Neural progenitor cell (in vitro differentiated cells): Measurements from ENCODE around the gene ATP5PB. TPM values are rescaled to one million over a fixed set of nuclear protein-coding genes. Genes with fewer than 3 reads are reported as not detected.

ENCODE experiments used
- DNase-seq: peaks from one replicate; pipeline ENCODE4 v3.0.0-alpha.2; 2016; ENCODE audit warnings: low spot score
- H2AFZ ChIP-seq: fragments of 200-600 bp; sonication (generic); replicated peaks from 2 replicates; pipeline ENCODE4 v1.6.1; 2016; ENCODE audit warnings: antibody characterized with exemption
- H3F3A ChIP-seq: fragments of 200-600 bp; sonication (generic); 2 replicates; pipeline ENCODE4 v1.6.1; 2016; ENCODE audit warnings: antibody characterized with exemption, low read depth
- H3K27ac ChIP-seq: fragments of 200-600 bp; sonication (generic); 2 replicates; pipeline ENCODE4 v1.5.1; 2016; ENCODE audit warnings: mild to moderate bottlenecking
- H3K27me3 ChIP-seq: fragments of 200-600 bp; sonication (generic); 2 replicates; pipeline ENCODE4 v1.6.1; 2016; ENCODE audit warnings: mild to moderate bottlenecking, moderate library complexity
- H3K36me3 ChIP-seq: fragments of 200-600 bp; sonication (generic); 2 replicates; pipeline ENCODE4 v1.5.1; 2016
- H3K4me1 ChIP-seq: fragments of 200-600 bp; sonication (generic); 2 replicates; pipeline ENCODE4 v1.6.1; 2016; ENCODE audit warnings: mixed run types
- H3K4me2 ChIP-seq: fragments of 200-600 bp; sonication (generic); 2 replicates; pipeline ENCODE4 v1.6.1; 2016
- H3K4me3 ChIP-seq: fragments of 200-600 bp; sonication (generic); 2 replicates; pipeline ENCODE4 v1.5.1; 2016
- H3K79me2 ChIP-seq: fragments of 200-600 bp; sonication (generic); 2 replicates; pipeline ENCODE4 v1.6.1; 2016; ENCODE audit warnings: low read depth
- H3K9ac ChIP-seq: fragments of 200-600 bp; sonication (generic); 2 replicates; pipeline ENCODE4 v1.6.1; 2016
- H3K9me3 ChIP-seq: fragments of 200-600 bp; sonication (generic); 2 replicates; pipeline ENCODE4 v1.5.1; 2016; ENCODE audit warnings: low read depth
- H4K20me1 ChIP-seq: fragments of 200-600 bp; sonication (generic); 2 replicates; pipeline ENCODE4 v1.6.1; 2016; ENCODE audit warnings: low read depth
- H3K27ac Mint-ChIP-seq: 3 replicates; pipeline ENCODE4 v1.8.0; 2021; ENCODE audit warnings: mixed read lengths
- H3K27me3 Mint-ChIP-seq: 2 replicates; pipeline ENCODE4 v1.8.0; 2022; ENCODE audit warnings: low read depth, mild to moderate bottlenecking, inconsistent platforms, moderate library complexity, mixed read lengths; ENCODE audit not compliant: insufficient read depth
- H3K36me3 Mint-ChIP-seq: 3 replicates; pipeline ENCODE4 v1.8.0; 2021; ENCODE audit warnings: mixed read lengths
- H3K4me1 Mint-ChIP-seq: 3 replicates; pipeline ENCODE4 v1.8.0; 2021; ENCODE audit warnings: mixed read lengths
- H3K4me3 Mint-ChIP-seq: 3 replicates; pipeline ENCODE4 v1.8.0; 2021; ENCODE audit warnings: mild to moderate bottlenecking, moderate library complexity, mixed read lengths
- H3K9me3 Mint-ChIP-seq: 3 replicates; pipeline ENCODE4 v1.8.0; 2020; ENCODE audit warnings: mixed read lengths
- EZH2 ChIP-seq: fragments of 200-600 bp; sonication (generic); IDR thresholded peaks from 2 replicates; pipeline ENCODE4 v1.6.1; 2017; ENCODE audit warnings: antibody characterized with exemption, mild to moderate bottlenecking, moderate library complexity
- EZH2phosphoT487 ChIP-seq: fragments of 200-600 bp; sonication (generic); IDR thresholded peaks from 2 replicates; pipeline ENCODE4 v1.6.1; 2017; ENCODE audit warnings: antibody characterized with exemption
- total RNA-seq: library from RNA; depleted of rRNA; stranded (reverse); fragments of >200 nt; gene quantifications from 2 replicates; pipeline ENCODE4 v1.2.3, GENCODE V29; 2015; ENCODE audit warnings: low replicate concordance
- TF ChIP-seq, protein P1 (sequence below): fragments of 200-600 bp; sonication (generic); IDR thresholded peaks from 2 replicates; pipeline ENCODE4 v1.5.1; 2017; ENCODE audit warnings: antibody characterized with exemption, mild to moderate bottlenecking

ATP5PB gene
- total RNA-seq, 1 donor from 2014 or later, result 467 TPM

DNA sequence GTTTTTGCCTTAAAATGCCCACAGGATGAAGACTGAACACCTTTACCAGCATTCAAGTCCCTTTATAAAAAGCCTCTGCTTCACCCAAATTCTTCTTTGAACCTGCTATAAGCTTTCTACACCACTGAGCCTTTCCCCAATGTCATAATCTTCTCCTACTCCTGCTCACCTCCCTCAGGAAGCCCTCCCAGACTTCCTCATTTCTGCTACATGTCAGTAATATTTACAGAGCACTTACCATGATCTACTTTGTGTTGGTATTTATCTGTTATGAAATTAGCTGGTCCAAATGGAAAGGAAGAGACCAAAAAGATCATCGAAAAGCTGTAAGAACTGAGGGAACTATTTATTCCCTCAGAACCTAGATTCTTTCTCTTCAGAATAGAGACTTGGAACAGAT lies 30.2 kb upstream of the ATP5PB start:
- Histone ChIP-seq H3K9me3 (no peaks in the 10 kb centered on the region), H3K9ac (no peak overlapping the region), H3K27me3 (no peaks in the 10 kb centered on the region), H3K27ac (no peak overlapping the region), H3K4me1 (no peaks in the 10 kb centered on the region), H3K36me3 (no peaks in the 10 kb centered on the region), H3K79me2 (no peaks in the 10 kb centered on the region), H3K4me2 (no peak overlapping the region), H3K4me3 (no peak overlapping the region), H2AFZ (no peak overlapping the region), H4K20me1 (no peaks in the 10 kb centered on the region), H3F3A (no peaks in the 10 kb centered on the region)
- H3K27ac Mint-ChIP-seq, result no peak overlapping the region
- H3K9me3 Mint-ChIP-seq, result no peaks in the 10 kb centered on the region
- no peak for DNase-seq
- H3K36me3 Mint-ChIP-seq, result peaks cover 4% of the 10 kb centered on the region
- no peaks in the 10 kb centered on the region for H3K4me1 Mint-ChIP-seq
- H3K4me3 Mint-ChIP-seq, result no peak overlapping the region
- H3K27me3 Mint-ChIP-seq, result no peaks in the 10 kb centered on the region
- no peak for TF ChIP-seq EZH2phosphoT487
- TF ChIP-seq EZH2, result no peak
- TF ChIP-seq, protein P1, sequence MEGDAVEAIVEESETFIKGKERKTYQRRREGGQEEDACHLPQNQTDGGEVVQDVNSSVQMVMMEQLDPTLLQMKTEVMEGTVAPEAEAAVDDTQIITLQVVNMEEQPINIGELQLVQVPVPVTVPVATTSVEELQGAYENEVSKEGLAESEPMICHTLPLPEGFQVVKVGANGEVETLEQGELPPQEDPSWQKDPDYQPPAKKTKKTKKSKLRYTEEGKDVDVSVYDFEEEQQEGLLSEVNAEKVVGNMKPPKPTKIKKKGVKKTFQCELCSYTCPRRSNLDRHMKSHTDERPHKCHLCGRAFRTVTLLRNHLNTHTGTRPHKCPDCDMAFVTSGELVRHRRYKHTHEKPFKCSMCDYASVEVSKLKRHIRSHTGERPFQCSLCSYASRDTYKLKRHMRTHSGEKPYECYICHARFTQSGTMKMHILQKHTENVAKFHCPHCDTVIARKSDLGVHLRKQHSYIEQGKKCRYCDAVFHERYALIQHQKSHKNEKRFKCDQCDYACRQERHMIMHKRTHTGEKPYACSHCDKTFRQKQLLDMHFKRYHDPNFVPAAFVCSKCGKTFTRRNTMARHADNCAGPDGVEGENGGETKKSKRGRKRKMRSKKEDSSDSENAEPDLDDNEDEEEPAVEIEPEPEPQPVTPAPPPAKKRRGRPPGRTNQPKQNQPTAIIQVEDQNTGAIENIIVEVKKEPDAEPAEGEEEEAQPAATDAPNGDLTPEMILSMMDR, result no peak

DNA sequence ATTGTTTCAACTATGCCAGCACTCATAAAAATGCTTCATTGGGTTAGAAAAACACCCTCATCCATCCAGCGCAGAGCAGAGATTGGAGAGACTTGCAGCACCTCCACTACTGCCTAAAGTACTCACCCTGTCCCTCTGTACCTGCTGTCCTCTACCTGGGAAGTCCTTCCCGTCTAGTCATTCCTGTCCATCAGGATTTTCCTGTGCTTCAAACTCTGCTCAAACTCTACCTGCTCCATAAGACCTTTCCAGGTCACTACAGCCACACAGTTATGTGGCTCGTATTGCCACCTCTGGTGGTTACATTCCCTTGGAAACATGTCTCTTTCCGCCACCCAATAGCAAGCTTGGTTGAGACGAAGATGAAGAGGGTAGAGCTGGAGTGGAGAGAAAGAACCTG lies 28.9 kb upstream of the ATP5PB start:
- no peaks in the 10 kb centered on the region for H3F3A ChIP-seq
- H3K4me1 Mint-ChIP-seq, result peaks cover 5% of the 10 kb centered on the region
- H4K20me1 ChIP-seq, result no peaks in the 10 kb centered on the region
- no peaks in the 10 kb centered on the region for H3K9me3 ChIP-seq
- no peak overlapping the region for H2AFZ ChIP-seq
- no peaks in the 10 kb centered on the region for H3K4me1 ChIP-seq
- no peaks in the 10 kb centered on the region for H3K36me3 ChIP-seq
- H3K27me3 ChIP-seq, result no peaks in the 10 kb centered on the region
- no peak overlapping the region for H3K9ac ChIP-seq
- H3K9me3 Mint-ChIP-seq, result no peaks in the 10 kb centered on the region
- H3K4me3 ChIP-seq, result no peak overlapping the region
- DNase-seq, result no peak
- no peak overlapping the region for H3K27ac Mint-ChIP-seq
- peaks cover 2% of the 10 kb centered on the region for H3K36me3 Mint-ChIP-seq
- H3K4me3 Mint-ChIP-seq, result no peak overlapping the region
- no peak overlapping the region for H3K4me2 ChIP-seq
- no peaks in the 10 kb centered on the region for H3K27me3 Mint-ChIP-seq
- no peak overlapping the region for H3K27ac ChIP-seq
- TF ChIP-seq EZH2 (no peak), EZH2phosphoT487 (no peak)
- TF ChIP-seq, protein P1, result no peak
- H3K79me2 ChIP-seq, result no peaks in the 10 kb centered on the region

DNA sequence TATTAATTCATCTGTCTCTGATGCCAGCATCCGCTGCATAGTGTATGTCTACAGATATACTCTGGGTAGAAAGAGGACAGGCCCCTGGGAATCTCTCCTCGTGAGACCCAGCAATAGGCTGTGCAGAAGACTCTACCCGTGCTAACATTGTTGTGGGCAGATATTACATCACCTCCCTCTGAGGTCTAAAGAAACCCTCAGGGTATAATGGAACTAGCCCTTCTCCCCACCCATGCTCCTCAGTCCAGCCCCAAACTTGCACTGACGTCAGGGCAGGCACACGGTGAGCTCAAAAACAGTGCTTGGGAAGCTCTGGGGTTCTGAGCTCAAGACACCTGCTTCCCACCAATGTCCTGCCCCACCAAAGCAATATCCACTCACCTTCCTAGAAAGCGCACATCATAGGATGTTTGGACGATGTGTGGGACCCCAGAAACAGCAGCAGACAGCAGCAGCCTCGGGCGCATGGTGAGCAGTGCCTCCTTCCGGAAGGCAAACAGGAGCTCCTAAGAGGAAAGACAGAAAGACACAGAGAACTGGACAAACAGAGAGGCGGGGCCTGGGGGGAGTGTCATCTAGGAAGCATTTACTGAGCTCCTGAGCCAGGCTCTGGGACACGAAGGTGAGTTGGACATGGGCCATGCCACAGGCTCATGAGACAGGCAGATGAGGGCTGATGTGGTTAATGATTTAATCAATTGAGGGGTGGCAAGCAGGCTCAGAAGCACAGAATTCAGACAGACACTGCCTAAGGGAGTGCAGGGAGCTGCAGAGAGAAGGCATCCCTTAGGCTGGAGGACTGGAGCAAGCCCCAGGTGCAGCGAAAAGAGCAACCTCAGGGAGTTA lies 26.5 kb upstream of the ATP5PB start:
- no peaks in the 10 kb centered on the region for H3K79me2 ChIP-seq
- H3K9me3 ChIP-seq, result no peaks in the 10 kb centered on the region
- no peak overlapping the region for H2AFZ ChIP-seq
- Mint-ChIP-seq H3K27me3 (no peaks in the 10 kb centered on the region), H3K36me3 (peaks cover 2% of the 10 kb centered on the region), H3K4me1 (peaks cover 5% of the 10 kb centered on the region), H3K4me3 (no peak overlapping the region), H3K9me3 (no peaks in the 10 kb centered on the region), H3K27ac (no peak overlapping the region)
- H4K20me1 ChIP-seq, result no peaks in the 10 kb centered on the region
- no peaks in the 10 kb centered on the region for H3K27me3 ChIP-seq
- no peaks in the 10 kb centered on the region for H3K4me1 ChIP-seq
- no peak for DNase-seq
- H3K36me3 ChIP-seq, result no peaks in the 10 kb centered on the region
- no peak overlapping the region for H3K9ac ChIP-seq
- no peak overlapping the region for H3K4me2 ChIP-seq
- TF ChIP-seq, protein P1, result no peak
- TF ChIP-seq EZH2, result no peak
- no peak for TF ChIP-seq EZH2phosphoT487
- no peak overlapping the region for H3K4me3 ChIP-seq
- no peak overlapping the region for H3K27ac ChIP-seq
- H3F3A ChIP-seq, result no peaks in the 10 kb centered on the region
